NCI-H2029 treated with DMSO at 0.1 percent for 48 hours (cell line): ENCODE measurements around the gene ACSL3.
"Not testable (repeated sequence)": the region's sequence is repeated elsewhere in the genome, so short reads cannot be mapped to it uniquely, and the experiment has no call there.

Source experiments
- DNase-seq: peaks from one replicate; lab custom pipeline; 2025; lab: John Stamatoyannopoulos, UW

Gene ACSL3

GRCh38 chr2:222912117-222912516, 51.3 kb downstream of the ACSL3 start:
- DNase-seq: no peak

GRCh38 chr2:222912776-222913175, 51.9 kb downstream of the ACSL3 start:
- DNase-seq: no peak

GRCh38 chr2:222915092-222915957, 54.5 kb downstream of the ACSL3 start:
- no peak for DNase-seq

- no peak for DNase-seq
Observed at GRCh38 chr2:222916229-222917197, 55.7 kb downstream of the ACSL3 start.

- not testable (repeated sequence) for DNase-seq
Observed at GRCh38 chr2:222917212-222917611, 56.4 kb downstream of the ACSL3 start.

GRCh38 chr2:222919841-222920526, 59.1 kb downstream of the ACSL3 start:
- DNase-seq: no peak

GRCh38 chr2:222920657-222921186, 59.9 kb downstream of the ACSL3 start:
- no peak for DNase-seq

GRCh38 chr2:222922019-222922800, 61.4 kb downstream of the ACSL3 start:
- DNase-seq: no peak

GRCh38 chr2:222926915-222927314, 66.1 kb downstream of the ACSL3 start:
- DNase-seq: no peak

- DNase-seq: no peak
Observed at GRCh38 chr2:222927600-222927999, 66.8 kb downstream of the ACSL3 start.

- no peak for DNase-seq
Observed at GRCh38 chr2:222928335-222928734, 67.5 kb downstream of the ACSL3 start.

GRCh38 chr2:222930862-222931261, 70.0 kb downstream of the ACSL3 start:
- DNase-seq: no peak

GRCh38 chr2:222931659-222932058, 70.8 kb downstream of the ACSL3 start:
- DNase-seq: no peak

GRCh38 chr2:222933458-222933857, 72.6 kb downstream of the ACSL3 start:
- no peak for DNase-seq

GRCh38 chr2:222935688-222936298, 75.0 kb downstream of the ACSL3 start:
- DNase-seq: no peak

- DNase-seq: no peak
Observed at GRCh38 chr2:222936705-222937104, 75.9 kb downstream of the ACSL3 start.

- no peak for DNase-seq
Observed at GRCh38 chr2:222938327-222938726, 77.5 kb downstream of the ACSL3 start.

GRCh38 chr2:222939208-222939856, 78.5 kb downstream of the ACSL3 start:
- peak; percentile 29 for DNase-seq

GRCh38 chr2:222939979-222940378, 79.1 kb downstream of the ACSL3 start:
- DNase-seq: no peak

GRCh38 chr2:222941510-222942032, 80.7 kb downstream of the ACSL3 start:
- no peak for DNase-seq
